Brain microvascular endothelial cell (primary cell): ENCODE data around the gene GPR6.

ENCODE experiments used
- DNase-seq: peaks from one replicate; pipeline ENCODE4 v3.0.0-alpha.2; 2020
- H3K27ac ChIP-seq: fragments of 250-450 bp; sonication (Bioruptor Pico); 2 replicates; pipeline ENCODE4 v1.5.1; 2020; ENCODE audit warnings: mild to moderate bottlenecking, moderate library complexity
- H3K27me3 ChIP-seq: fragments of 250-450 bp; sonication (Bioruptor Pico); replicated peaks from 2 replicates; pipeline ENCODE4 v1.5.1; 2020; ENCODE audit warnings: mild to moderate bottlenecking
- H3K36me3 ChIP-seq: fragments of 250-450 bp; sonication (Bioruptor Pico); replicated peaks from 2 replicates; pipeline ENCODE4 v1.5.1; 2020; ENCODE audit warnings: mild to moderate bottlenecking
- H3K4me3 ChIP-seq: 2 replicates; pipeline ENCODE4 v1.5.1; 2011; ENCODE audit warnings: low read depth, mild to moderate bottlenecking, control low read depth, low read length, moderate library complexity
- CTCF ChIP-seq: IDR thresholded peaks from 2 replicates; pipeline ENCODE4 v1.5.1; 2011; ENCODE audit warnings: low read depth, mild to moderate bottlenecking, moderate library complexity, low read length, control low read depth, inconsistent platforms; ENCODE audit errors: missing control alignments
- in situ Hi-C: cut with HindIII; loops from 2 replicates; pipeline ENCODE4 v1.10.0; 2017; ENCODE audit warnings: low sequenced_read_pairs, low pct_ligation_motif_present

The GPR6 gene

GRCh38 chr6:110020888-110021287 lies 42.8 kb downstream of the GPR6 start:
- TF ChIP-seq CTCF, result no peak
- no peaks in the 10 kb centered on the region for H3K36me3 ChIP-seq
- no peaks in the 10 kb centered on the region for H3K27me3 ChIP-seq
- H3K4me3 ChIP-seq, result no peak overlapping the region
- in situ Hi-C loops, result no loop called here
- H3K27ac ChIP-seq, result no peak overlapping the region
- DNase-seq, result no peak

- H3K27me3 ChIP-seq, result no peaks in the 10 kb centered on the region
- H3K4me3 ChIP-seq, result no peak overlapping the region
- H3K36me3 ChIP-seq, result no peaks in the 10 kb centered on the region
- no peak for DNase-seq
- in situ Hi-C loops, result no loop called here
- no peak overlapping the region for H3K27ac ChIP-seq
- TF ChIP-seq CTCF, result no peak
Observed at GRCh38 chr6:110029144-110029543, 51.0 kb downstream of the GPR6 start.
